HepG2 (cell line): ENCODE data around the gene PAPPA. TPM values are rescaled to one million over a fixed set of nuclear protein-coding genes. Genes with fewer than 3 reads are reported as not detected.

Experiments used
- ATAC-seq: fragments of 200-7000 bp; cut with Tn5 transposase; 3 replicates; pipeline ENCODE4 v1.9.1; 2020; ENCODE audit warnings: mild to moderate bottlenecking, moderate library complexity
- BruUV-seq: library from RNA; stranded (reverse); fragments of 400-500 nt; replicated peaks from 2 replicates; lab custom pipeline; 2021; lab: Mats Ljungman, UMichigan
- CTCF ChIA-PET: fragments of 300-600 bp; formaldehyde crosslinking; extraction: SDS; loops from one replicate; lab custom pipeline; 2021; ENCODE audit warnings: low total read pairs, inconsistent platforms, low intra/inter-chr PET ratio; lab: Yijun Ruan, JAX
- POLR2A ChIA-PET: fragments of 350-600 bp; sonication (Branson Sonifier 250); formaldehyde crosslinking; loops from one replicate; lab custom pipeline; 2020; ENCODE audit warnings: antibody characterized with exemption, inconsistent platforms; lab: Yijun Ruan, JAX
- DNase-seq: peaks from one replicate; pipeline ENCODE4 v3.0.0-alpha.2; 2015; ENCODE audit warnings: low spot score
- FAIRE-seq: peaks from 3 replicates; lab custom pipeline; 2011; peaks lifted over from hg19 to GRCh38; lab: Jason Lieb, UNC
- H2AFZ ChIP-seq: one replicate; pipeline ENCODE4 v1.6.1; 2011; ENCODE audit warnings: low read length, inconsistent platforms
- H3K27ac ChIP-seq: fragments of 300-600 bp; 3 replicates; pipeline ENCODE4 v1.8.0; 2011; ENCODE audit warnings: mixed run types, mild to moderate bottlenecking, mixed read lengths, low read length, inconsistent platforms; ENCODE audit not compliant: insufficient read depth; ENCODE audit errors: extremely low read length
- H3K27me3 ChIP-seq, 2 experiments: fragments of 200-600 bp in 1 of 2; 2 replicates in 1 of 2; 3 replicates in 1 of 2; pipeline versions ENCODE4 v1.6.0 to v1.8.0; 2011; ENCODE audit warnings: low read length in 2 of 2, mild to moderate bottlenecking in 2 of 2, moderate library complexity in 2 of 2, inconsistent platforms in 1 of 2; ENCODE audit not compliant: insufficient read depth in 2 of 2, control insufficient read depth in 1 of 2
- H3K36me3 ChIP-seq, 2 experiments: fragments of 200-600 bp in 1 of 2; replicated peaks in 1 of 2; 2 replicates in 1 of 2; 3 replicates in 1 of 2; pipeline versions ENCODE4 v1.5.1 to v1.8.0; 2011; ENCODE audit warnings: low read length in 2 of 2, inconsistent platforms in 1 of 2; ENCODE audit not compliant: insufficient read depth in 2 of 2, control insufficient read depth in 1 of 2
- H3K4me1 ChIP-seq: 2 replicates; pipeline ENCODE4 v1.5.1; 2012; ENCODE audit warnings: low read length, inconsistent platforms; ENCODE audit not compliant: insufficient read depth
- H3K4me2 ChIP-seq: 2 replicates; pipeline ENCODE4 v1.6.0; 2011; ENCODE audit warnings: low read depth, low read length, inconsistent platforms
- H3K4me3 ChIP-seq, 3 experiments: fragments of 200-600 bp in 1 of 3; sonication (generic), shearing (Covaris generic) in 1 of 3; replicated peaks in 1 of 3; 2 replicates each; pipeline ENCODE4 v1.5.1; 2011 to 2016; ENCODE audit warnings: low read length in 3 of 3, inconsistent platforms in 2 of 3, low read depth in 2 of 3, mild to moderate bottlenecking in 2 of 3, control low read depth in 1 of 3, mixed read lengths in 1 of 3; ENCODE audit not compliant: insufficient read depth in 1 of 3
- H3K79me2 ChIP-seq: one replicate; pipeline ENCODE4 v1.6.1; 2011; ENCODE audit warnings: low read length, inconsistent platforms; ENCODE audit not compliant: insufficient read depth
- H3K9ac ChIP-seq: 2 replicates; pipeline ENCODE4 v1.6.0; 2011; ENCODE audit warnings: mild to moderate bottlenecking, low read depth, low read length, inconsistent platforms; ENCODE audit not compliant: insufficient read depth
- H3K9me3 ChIP-seq: 2 replicates; pipeline ENCODE4 v1.5.1; 2012; ENCODE audit warnings: mild to moderate bottlenecking, low read length
- H4K20me1 ChIP-seq: 2 replicates; pipeline ENCODE4 v1.6.0; 2011; ENCODE audit warnings: inconsistent platforms, mild to moderate bottlenecking, low read length, moderate library complexity; ENCODE audit not compliant: insufficient read depth
- DMAP1 ChIP-seq: IDR thresholded peaks from 2 replicates; pipeline ENCODE4 v1.6.1; 2016
- SOX6 ChIP-seq, 2 experiments: fragments of 450-650 bp in 1 of 2; sonication (generic) in 1 of 2; formaldehyde crosslinking in 1 of 2; IDR thresholded peaks; 2 replicates each; pipeline versions ENCODE4 v1.4.0 to v1.6.1; 2017 to 2020; ENCODE audit warnings: antibody characterized with exemption in 1 of 2, mild to moderate bottlenecking in 1 of 2, missing genetic modification reagents in 1 of 2
- ZBTB7A ChIP-seq: sonication (generic); formaldehyde crosslinking; IDR thresholded peaks from 2 replicates; pipeline ENCODE4 v1.8.0; 2022; ENCODE audit warnings: mild to moderate bottlenecking, missing genetic modification reagents
- WGBS: methylation state at CpG from one replicate; pipeline ENCODE4 v1.1.6; 2017; ENCODE audit warnings: low lambda C conversion rate; 5-methylcytosine and 5-hydroxymethylcytosine counted together
- in situ Hi-C: cut with HindIII; loops from 2 replicates; pipeline ENCODE4 v1.10.0; 2017; ENCODE audit warnings: low pct_unique_long_range_greater_than_20kb; ENCODE audit not compliant: extremely low pct_ligation_motif_present
- intact Hi-C: fragments of 100-400 bp; cut with micrococcal nuclease; formaldehyde crosslinking; loops from one replicate; pipeline ENCODE4 v1.10.0; 2022; ENCODE audit not compliant: unreplicated experiment
- polyA plus RNA-seq, 8 experiments: library from polyadenylated mRNA; depleted of rRNA in 3 of 8; stranded (reverse) in 7 of 8; unstranded in 1 of 8; fragments of >200 nt; fragmentation: Illumina TruSeq in 4 of 8; extraction: Trizol in 4 of 8; gene quantifications; 2 replicates each; pipeline versions ENCODE4 v1.2.1 to v1.2.3, GENCODE V29; 2011 to 2016; ENCODE audit warnings: low read depth in 4 of 8, missing spikeins in 1 of 8, mixed read lengths in 1 of 8; ENCODE audit not compliant: insufficient read depth in 1 of 8
- total RNA-seq, 5 experiments: library from RNA; depleted of rRNA; stranded (reverse); fragments of >200 nt; fragmentation: Illumina TruSeq; extraction: Trizol; gene quantifications; 2 replicates each; pipeline ENCODE4 v1.2.3, GENCODE V29; 2016; ENCODE audit warnings: low read depth in 1 of 5
- TF ChIP-seq, protein P1 (sequence below): sonication (generic); formaldehyde crosslinking; IDR thresholded peaks from 2 replicates; pipeline ENCODE4 v1.4.0; 2020; ENCODE audit warnings: missing genetic modification reagents, borderline replicate concordance
- TF ChIP-seq, protein P2 (sequence below): IDR thresholded peaks from 2 replicates; pipeline ENCODE4 v1.6.1; 2018; ENCODE audit warnings: missing genetic modification reagents, mild to moderate bottlenecking, missing compliant biosample characterization
- TF ChIP-seq, protein P3 (sequence below): sonication (generic); formaldehyde crosslinking; IDR thresholded peaks from 2 replicates; pipeline ENCODE4 v1.5.1; 2020; ENCODE audit warnings: mild to moderate bottlenecking, missing genetic modification reagents, moderate library complexity

Gene PAPPA
- total and polyA plus RNA-seq, 2 of the 13 experiments (the other 11 are each of a cell fraction or from before 2014, with no cell fraction given) = 0.09 to 0.11 TPM

DNA sequence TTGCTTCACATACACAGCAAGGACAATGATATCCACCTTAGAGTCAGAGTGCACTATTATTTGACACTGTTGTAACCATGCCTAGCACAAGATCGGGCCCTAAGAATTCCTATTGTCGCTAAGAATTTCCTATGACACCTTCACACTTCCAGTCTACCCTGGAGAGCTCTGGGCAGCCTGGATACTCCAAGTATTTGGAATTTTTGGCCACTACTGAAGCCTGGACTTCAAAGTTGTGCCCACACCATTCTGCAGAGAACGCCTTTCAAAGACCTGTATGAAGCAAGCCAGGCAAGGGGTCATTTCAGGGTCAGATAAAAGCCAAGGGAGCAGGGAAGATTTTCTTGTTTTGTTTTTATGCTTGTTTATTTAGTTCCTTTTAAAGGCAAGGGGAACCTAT is 179.7 kb downstream of the PAPPA start (continued):
- TF ChIP-seq, protein P1, sequence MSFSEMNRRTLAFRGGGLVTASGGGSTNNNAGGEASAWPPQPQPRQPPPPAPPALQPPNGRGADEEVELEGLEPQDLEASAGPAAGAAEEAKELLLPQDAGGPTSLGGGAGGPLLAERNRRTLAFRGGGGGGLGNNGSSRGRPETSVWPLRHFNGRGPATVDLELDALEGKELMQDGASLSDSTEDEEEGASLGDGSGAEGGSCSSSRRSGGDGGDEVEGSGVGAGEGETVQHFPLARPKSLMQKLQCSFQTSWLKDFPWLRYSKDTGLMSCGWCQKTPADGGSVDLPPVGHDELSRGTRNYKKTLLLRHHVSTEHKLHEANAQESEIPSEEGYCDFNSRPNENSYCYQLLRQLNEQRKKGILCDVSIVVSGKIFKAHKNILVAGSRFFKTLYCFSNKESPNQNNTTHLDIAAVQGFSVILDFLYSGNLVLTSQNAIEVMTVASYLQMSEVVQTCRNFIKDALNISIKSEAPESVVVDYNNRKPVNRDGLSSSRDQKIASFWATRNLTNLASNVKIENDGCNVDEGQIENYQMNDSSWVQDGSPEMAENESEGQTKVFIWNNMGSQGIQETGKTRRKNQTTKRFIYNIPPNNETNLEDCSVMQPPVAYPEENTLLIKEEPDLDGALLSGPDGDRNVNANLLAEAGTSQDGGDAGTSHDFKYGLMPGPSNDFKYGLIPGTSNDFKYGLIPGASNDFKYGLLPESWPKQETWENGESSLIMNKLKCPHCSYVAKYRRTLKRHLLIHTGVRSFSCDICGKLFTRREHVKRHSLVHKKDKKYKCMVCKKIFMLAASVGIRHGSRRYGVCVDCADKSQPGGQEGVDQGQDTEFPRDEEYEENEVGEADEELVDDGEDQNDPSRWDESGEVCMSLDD (CRISPR knock-in tag) = no peak
- TF ChIP-seq, all 625 proteins: peak for 0

DNA sequence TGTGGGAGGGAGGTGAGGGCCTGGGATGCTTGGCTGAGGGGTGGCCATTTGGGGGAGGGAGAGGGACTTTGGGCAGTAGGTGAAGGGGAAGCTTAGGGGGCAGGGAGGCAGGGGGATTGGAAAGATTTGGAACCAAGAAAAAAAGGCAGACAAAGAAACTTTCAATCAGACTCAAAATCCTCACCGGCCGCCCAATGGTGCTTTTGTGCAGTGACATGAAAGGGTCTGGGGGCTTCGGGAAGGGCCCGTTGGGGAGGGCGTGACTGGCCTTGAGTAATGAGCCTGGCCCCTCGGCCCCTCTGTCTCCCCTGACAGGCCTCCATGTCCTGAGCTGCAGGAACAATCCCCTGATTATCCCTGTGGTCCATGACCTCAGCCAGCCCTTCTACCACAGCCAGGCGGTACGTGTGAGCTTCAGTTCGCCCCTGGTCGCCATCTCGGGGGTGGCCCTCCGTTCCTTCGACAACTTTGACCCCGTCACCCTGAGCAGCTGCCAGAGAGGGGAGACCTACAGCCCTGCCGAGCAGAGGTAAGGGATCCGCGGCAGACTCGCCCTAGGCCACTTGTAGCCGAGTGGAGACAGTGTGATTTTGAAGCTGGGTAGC is 181.1 kb downstream of the PAPPA start:
- Histone ChIP-seq H3K4me3 (no peak overlapping the region; a peak in 1 of 6 replicates), H3K79me2 (no peaks in the 10 kb centered on the region), H2AFZ (no peak overlapping the region), H3K27me3 (peaks cover 1 to 32% of the 10 kb centered on the region in 2 experiments; a peak in 4 of 5 replicates), H3K9me3 (no peaks in the 10 kb centered on the region), H3K4me1 (peaks cover 45% of the 10 kb centered on the region), H3K36me3 (no peaks in the 10 kb centered on the region), H3K9ac (no peak overlapping the region), H4K20me1 (no peaks in the 10 kb centered on the region), H3K27ac (no peak overlapping the region), H3K4me2 (peak overlapping the region; percentile 56; the same call in 1 of the 2 replicates)
- TF ChIP-seq ZBTB7A (CRISPR knock-in tag) = 0 out of 2 replicates have a peak, but pooled peaks have one; percentile 17
- TF ChIP-seq SOX6 (IDR thresholded peaks at IDR 0.05) = no peak
- TF ChIP-seq SOX6 (CRISPR knock-in tag; IDR thresholded peaks at IDR 0.05) = peak; percentile 30; the same call in 1 of the 2 replicates
- TF ChIP-seq DMAP1 = no peak
- TF ChIP-seq, protein P2, sequence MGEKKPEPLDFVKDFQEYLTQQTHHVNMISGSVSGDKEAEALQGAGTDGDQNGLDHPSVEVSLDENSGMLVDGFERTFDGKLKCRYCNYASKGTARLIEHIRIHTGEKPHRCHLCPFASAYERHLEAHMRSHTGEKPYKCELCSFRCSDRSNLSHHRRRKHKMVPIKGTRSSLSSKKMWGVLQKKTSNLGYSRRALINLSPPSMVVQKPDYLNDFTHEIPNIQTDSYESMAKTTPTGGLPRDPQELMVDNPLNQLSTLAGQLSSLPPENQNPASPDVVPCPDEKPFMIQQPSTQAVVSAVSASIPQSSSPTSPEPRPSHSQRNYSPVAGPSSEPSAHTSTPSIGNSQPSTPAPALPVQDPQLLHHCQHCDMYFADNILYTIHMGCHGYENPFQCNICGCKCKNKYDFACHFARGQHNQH = no peak
- TF ChIP-seq, protein P3, sequence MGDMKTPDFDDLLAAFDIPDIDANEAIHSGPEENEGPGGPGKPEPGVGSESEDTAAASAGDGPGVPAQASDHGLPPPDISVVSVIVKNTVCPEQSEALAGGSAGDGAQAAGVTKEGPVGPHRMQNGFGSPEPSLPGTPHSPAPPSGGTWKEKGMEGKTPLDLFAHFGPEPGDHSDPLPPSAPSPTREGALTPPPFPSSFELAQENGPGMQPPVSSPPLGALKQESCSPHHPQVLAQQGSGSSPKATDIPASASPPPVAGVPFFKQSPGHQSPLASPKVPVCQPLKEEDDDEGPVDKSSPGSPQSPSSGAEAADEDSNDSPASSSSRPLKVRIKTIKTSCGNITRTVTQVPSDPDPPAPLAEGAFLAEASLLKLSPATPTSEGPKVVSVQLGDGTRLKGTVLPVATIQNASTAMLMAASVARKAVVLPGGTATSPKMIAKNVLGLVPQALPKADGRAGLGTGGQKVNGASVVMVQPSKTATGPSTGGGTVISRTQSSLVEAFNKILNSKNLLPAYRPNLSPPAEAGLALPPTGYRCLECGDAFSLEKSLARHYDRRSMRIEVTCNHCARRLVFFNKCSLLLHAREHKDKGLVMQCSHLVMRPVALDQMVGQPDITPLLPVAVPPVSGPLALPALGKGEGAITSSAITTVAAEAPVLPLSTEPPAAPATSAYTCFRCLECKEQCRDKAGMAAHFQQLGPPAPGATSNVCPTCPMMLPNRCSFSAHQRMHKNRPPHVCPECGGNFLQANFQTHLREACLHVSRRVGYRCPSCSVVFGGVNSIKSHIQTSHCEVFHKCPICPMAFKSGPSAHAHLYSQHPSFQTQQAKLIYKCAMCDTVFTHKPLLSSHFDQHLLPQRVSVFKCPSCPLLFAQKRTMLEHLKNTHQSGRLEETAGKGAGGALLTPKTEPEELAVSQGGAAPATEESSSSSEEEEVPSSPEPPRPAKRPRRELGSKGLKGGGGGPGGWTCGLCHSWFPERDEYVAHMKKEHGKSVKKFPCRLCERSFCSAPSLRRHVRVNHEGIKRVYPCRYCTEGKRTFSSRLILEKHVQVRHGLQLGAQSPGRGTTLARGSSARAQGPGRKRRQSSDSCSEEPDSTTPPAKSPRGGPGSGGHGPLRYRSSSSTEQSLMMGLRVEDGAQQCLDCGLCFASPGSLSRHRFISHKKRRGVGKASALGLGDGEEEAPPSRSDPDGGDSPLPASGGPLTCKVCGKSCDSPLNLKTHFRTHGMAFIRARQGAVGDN (CRISPR knock-in tag) = peak; percentile 23; the same call in 1 of the 2 replicates
- in situ Hi-C loops = loop anchor here (25.0 kb wide), 1 partner anchor 228 kb away; no protein-coding TSS in a partner anchor
- DNase-seq (no peak), ATAC-seq (peak; percentile 39; the same call in 2 of the 3 replicates), FAIRE-seq (no peak)
- POLR2A ChIA-PET = no interaction called here
- intact Hi-C loops = loop anchor here (10.0 kb wide), 1 partner anchor 130 kb away; no protein-coding TSS in a partner anchor
- CTCF ChIA-PET = no interaction called here
- 34% methylated on average over 10 of the region's 19 CpGs for WGBS
- no TSS peak for BruUV-seq
